WTC11 (cell line): ENCODE results near the gene TMEM225B. TPM values are rescaled to one million over a fixed set of nuclear protein-coding genes. Genes with fewer than 3 reads are reported as not detected.

Source experiments
- ATAC-seq: fragments of 200-7000 bp; cut with Tn5 transposase; 2 replicates; pipeline ENCODE4 v1.10.0; 2021; ENCODE audit warnings: mild to moderate bottlenecking, moderate library complexity
- CTCF ChIA-PET: fragments of 300-600 bp; sonication (Branson Sonifier 250); formaldehyde crosslinking; loops from one replicate; lab custom pipeline; 2021; ENCODE audit warnings: antibody characterized with exemption; lab: Charles Lee
- POLR2A ChIA-PET: fragments of 350-600 bp; sonication (Branson Sonifier 250); formaldehyde crosslinking; loops from one replicate; lab custom pipeline; 2021; ENCODE audit warnings: antibody characterized with exemption; lab: Charles Lee
- DNase-seq: peaks from one replicate; pipeline ENCODE4 v3.0.0; 2021; ENCODE audit warnings: low spot score
- H3K27ac Mint-ChIP-seq: 2 replicates; pipeline ENCODE4 v1.8.0; 2021; ENCODE audit warnings: mixed read lengths
- H3K27me3 Mint-ChIP-seq: 2 replicates; pipeline ENCODE4 v1.8.0; 2021; ENCODE audit warnings: low read depth, mild to moderate bottlenecking, moderate library complexity, mixed read lengths
- H3K36me3 Mint-ChIP-seq: 2 replicates; pipeline ENCODE4 v1.8.0; 2021; ENCODE audit warnings: mixed read lengths
- H3K4me1 Mint-ChIP-seq: 2 replicates; pipeline ENCODE4 v1.8.0; 2022; ENCODE audit warnings: mixed read lengths
- H3K4me3 Mint-ChIP-seq: 2 replicates; pipeline ENCODE4 v1.8.0; 2021; ENCODE audit warnings: mild to moderate bottlenecking, moderate library complexity, mixed read lengths
- H3K9me3 Mint-ChIP-seq: 2 replicates; pipeline ENCODE4 v1.8.0; 2021; ENCODE audit warnings: mixed read lengths
- ARID4B ChIP-seq: sonication (generic); formaldehyde crosslinking; IDR thresholded peaks from 2 replicates; pipeline ENCODE4 v1.8.0; 2023; ENCODE audit warnings: missing genetic modification reagents, mild to moderate bottlenecking, borderline replicate concordance
- ATF6 ChIP-seq: sonication (generic); formaldehyde crosslinking; IDR thresholded peaks from 2 replicates; pipeline ENCODE4 v1.8.1; 2023; ENCODE audit warnings: mild to moderate bottlenecking, missing genetic modification reagents
- CBFB ChIP-seq: sonication (generic); formaldehyde crosslinking; IDR thresholded peaks from 2 replicates; pipeline ENCODE4 v1.8.1; 2022; ENCODE audit warnings: mild to moderate bottlenecking, low read depth, missing genetic modification reagents
- CREB1 ChIP-seq: sonication (generic); formaldehyde crosslinking; IDR thresholded peaks from 2 replicates; pipeline ENCODE4 v1.8.0; 2023; ENCODE audit warnings: mild to moderate bottlenecking, missing genetic modification reagents
- GRHL2 ChIP-seq: fragments of 250-450 bp; sonication (Bioruptor Pico); IDR thresholded peaks from 2 replicates; pipeline ENCODE4 v1.8.0; 2022; ENCODE audit warnings: mild to moderate bottlenecking, moderate library complexity; ENCODE audit not compliant: insufficient replicate concordance, severe bottlenecking
- IRF1 ChIP-seq: sonication (generic); formaldehyde crosslinking; IDR thresholded peaks from 2 replicates; pipeline ENCODE4 v1.8.0; 2023; ENCODE audit warnings: missing genetic modification reagents
- IRF2 ChIP-seq: sonication (generic); formaldehyde crosslinking; IDR thresholded peaks from 2 replicates; pipeline ENCODE4 v1.8.0; 2022; ENCODE audit warnings: low read depth, missing genetic modification reagents, borderline replicate concordance
- KAT7 ChIP-seq: sonication (generic); formaldehyde crosslinking; IDR thresholded peaks from 2 replicates; pipeline ENCODE4 v1.8.1; 2023; ENCODE audit warnings: missing genetic modification reagents, mild to moderate bottlenecking, borderline replicate concordance
- MXD4 ChIP-seq: fragments of 250-450 bp; sonication (Bioruptor Pico); IDR thresholded peaks from 2 replicates; pipeline ENCODE4 v1.8.0; 2021; ENCODE audit warnings: mild to moderate bottlenecking, moderate library complexity, borderline replicate concordance
- PRRX2 ChIP-seq: fragments of 250-450 bp; sonication (Bioruptor Pico); IDR thresholded peaks from 2 replicates; pipeline ENCODE4 v1.8.0; 2021; ENCODE audit warnings: mild to moderate bottlenecking
- RELA ChIP-seq: sonication (generic); formaldehyde crosslinking; IDR thresholded peaks from 2 replicates; pipeline ENCODE4 v1.8.1; 2022; ENCODE audit warnings: missing genetic modification reagents, mild to moderate bottlenecking, borderline replicate concordance
- SMAD3 ChIP-seq: sonication (generic); formaldehyde crosslinking; IDR thresholded peaks from 2 replicates; pipeline ENCODE4 v1.8.0; 2022; ENCODE audit warnings: missing genetic modification reagents, mild to moderate bottlenecking, borderline replicate concordance
- TCF7 ChIP-seq: sonication (generic); formaldehyde crosslinking; IDR thresholded peaks from 2 replicates; pipeline ENCODE4 v1.8.0; 2022; ENCODE audit warnings: mild to moderate bottlenecking, low read depth, missing genetic modification reagents, moderate library complexity
- TEAD4 ChIP-seq: sonication (generic); formaldehyde crosslinking; IDR thresholded peaks from 2 replicates; pipeline ENCODE4 v1.8.0; 2022; ENCODE audit warnings: mild to moderate bottlenecking, missing genetic modification reagents
- USF2 ChIP-seq: sonication (generic); formaldehyde crosslinking; IDR thresholded peaks from 2 replicates; pipeline ENCODE4 v1.8.1; 2023; ENCODE audit warnings: mild to moderate bottlenecking, missing genetic modification reagents, moderate library complexity
- ZNF121 ChIP-seq: sonication (generic); formaldehyde crosslinking; IDR thresholded peaks from 2 replicates; pipeline ENCODE4 v1.8.0; 2023; ENCODE audit warnings: missing genetic modification reagents
- ZNF219 ChIP-seq: sonication (generic); formaldehyde crosslinking; IDR thresholded peaks from 2 replicates; pipeline ENCODE4 v1.8.0; 2023; ENCODE audit warnings: missing genetic modification reagents, mild to moderate bottlenecking, borderline replicate concordance
- ZNF396 ChIP-seq: fragments of 250-450 bp; sonication (Bioruptor Pico); IDR thresholded peaks from 2 replicates; pipeline ENCODE4 v1.8.0; 2021; ENCODE audit warnings: mild to moderate bottlenecking, moderate library complexity, borderline replicate concordance
- ZNF423 ChIP-seq: fragments of 250-450 bp; sonication (Bioruptor Pico); IDR thresholded peaks from 2 replicates; pipeline ENCODE4 v2.1.2; 2022; ENCODE audit warnings: mild to moderate bottlenecking, moderate library complexity
- ZNF512 ChIP-seq: sonication (generic); formaldehyde crosslinking; IDR thresholded peaks from 2 replicates; pipeline ENCODE4 v1.8.1; 2022; ENCODE audit warnings: missing genetic modification reagents, borderline replicate concordance
- ZNF532 ChIP-seq: fragments of 250-450 bp; sonication (Bioruptor Pico); IDR thresholded peaks from 2 replicates; pipeline ENCODE4 v1.9.0; 2021; ENCODE audit warnings: mild to moderate bottlenecking, borderline replicate concordance
- total RNA-seq: library from RNA; stranded (reverse); gene quantifications from 3 replicates; pipeline ENCODE4 v1.2.3, GENCODE V29; 2021

Gene TMEM225B
- total RNA-seq, 1 experiment from 2014 or later, result 0.81 TPM

GRCh38 chr7:99596408-99596955 lies 1.6 kb upstream of the TMEM225B start (continued):
- TF ChIP-seq ZNF532 (CRISPR knock-in tag) (no peak), SMAD3 (CRISPR knock-in tag) (no peak), ZNF121 (CRISPR knock-in tag) (no peak), ZNF512 (CRISPR knock-in tag) (no peak), TEAD4 (CRISPR knock-in tag) (no peak), RELA (no peak), IRF2 (no peak), GRHL2 (CRISPR knock-in tag) (no peak), CBFB (no peak), ATF6 (no peak), ZNF219 (CRISPR knock-in tag) (no peak)

GRCh38 chr7:99599836-99600235 lies 1.8 kb downstream of the TMEM225B start:
- Mint-ChIP-seq H3K4me3 (no peak overlapping the region), H3K27me3 (peaks cover 5% of the 10 kb centered on the region), H3K9me3 (peaks cover 6% of the 10 kb centered on the region), H3K27ac (no peak overlapping the region), H3K4me1 (no peaks in the 10 kb centered on the region), H3K36me3 (no peaks in the 10 kb centered on the region)
- CTCF ChIA-PET, result no interaction called here
- POLR2A ChIA-PET, result no interaction called here
- no peak for ATAC-seq
- no peak for DNase-seq
- TF ChIP-seq ATF6 (no peak), IRF1 (CRISPR knock-in tag) (no peak), ZNF423 (no peak), TCF7 (no peak), USF2 (CRISPR knock-in tag) (no peak), ARID4B (no peak), PRRX2 (CRISPR knock-in tag) (no peak), CREB1 (CRISPR knock-in tag) (no peak), KAT7 (CRISPR knock-in tag) (no peak), IRF2 (no peak), ZNF396 (CRISPR knock-in tag) (no peak), MXD4 (CRISPR knock-in tag) (no peak)
